GM18499 (cell line): ENCODE data around the gene DCTD.

Experiments used
- ATAC-seq: cut with Tn5 transposase; IDR thresholded peaks from one replicate; pipeline ENCODE4 v1.9.1; 2021; ENCODE audit warnings: moderate number of reproducible peaks; ENCODE audit not compliant: insufficient read depth, unreplicated experiment

The DCTD gene

GRCh38 chr4:182895791-182896292 lies 21.3 kb downstream of the DCTD start:
- ATAC-seq: no peak

- ATAC-seq: no peak
These were observed 22.4 kb downstream of the DCTD start for GRCh38 chr4:182894681-182895275.

GRCh38 chr4:182893474-182894080 lies 23.6 kb downstream of the DCTD start:
- no peak for ATAC-seq

GRCh38 chr4:182893047-182893446 lies 24.1 kb downstream of the DCTD start:
- no peak for ATAC-seq

- ATAC-seq: no peak
These were observed 27.0 kb downstream of the DCTD start for GRCh38 chr4:182890202-182890601.

GRCh38 chr4:182888891-182889290 lies 28.3 kb downstream of the DCTD start:
- no peak for ATAC-seq

GRCh38 chr4:182886768-182887167 lies 30.4 kb downstream of the DCTD start:
- ATAC-seq: no peak

- ATAC-seq: no peak
These were observed 31.0 kb downstream of the DCTD start for GRCh38 chr4:182886205-182886604.

- ATAC-seq: no peak
These were observed 31.5 kb downstream of the DCTD start for GRCh38 chr4:182885738-182886077.

GRCh38 chr4:182885022-182885737 lies 32.0 kb downstream of the DCTD start:
- no peak for ATAC-seq

GRCh38 chr4:182884040-182884439 lies 33.1 kb downstream of the DCTD start:
- ATAC-seq: no peak

- ATAC-seq: no peak
These were observed 33.8 kb downstream of the DCTD start for GRCh38 chr4:182883351-182883750.

- ATAC-seq: no peak
These were observed 35.3 kb downstream of the DCTD start for GRCh38 chr4:182881914-182882313.

- ATAC-seq: no peak
These were observed 36.5 kb downstream of the DCTD start for GRCh38 chr4:182880387-182881356.

- no peak for ATAC-seq
These were observed 37.3 kb downstream of the DCTD start for GRCh38 chr4:182879913-182880312.

- ATAC-seq: no peak
These were observed 38.3 kb downstream of the DCTD start for GRCh38 chr4:182878633-182879495.

- ATAC-seq: no peak
These were observed 39.8 kb downstream of the DCTD start for GRCh38 chr4:182877326-182877883.

GRCh38 chr4:182876427-182876826 lies 40.8 kb downstream of the DCTD start:
- ATAC-seq: no peak
